ENCODE measurements around the gene GLP2R. TPM values are rescaled to one million over a fixed set of nuclear protein-coding genes. Genes with fewer than 3 reads are reported as not detected.

Gene GLP2R
- total and polyA plus RNA-seq, 2 experiments from 2014 or later: not detected

GRCh38 chr17:9854255-9854654 is 28.5 kb downstream of the GLP2R start:
- Histone ChIP-seq H3K27me3 (ENCODE audit: insufficient read depth) (no peaks in the 10 kb centered on the region), H3K27ac (ENCODE audit: low read depth) (no peak overlapping the region), H3K4me2 (no peak overlapping the region), H3F3A (replicated peaks; ENCODE audit: low read depth) (no peaks in the 10 kb centered on the region), H4K20me1 (replicated peaks; ENCODE audit: insufficient read depth) (no peaks in the 10 kb centered on the region), H3K9me2 (ENCODE audit: insufficient read depth) (peaks cover 9% of the 10 kb centered on the region; the same call in 1 of the 2 replicates), H3K4me1 (ENCODE audit: insufficient read depth) (no peaks in the 10 kb centered on the region), H3K36me3 (ENCODE audit: insufficient read depth) (no peaks in the 10 kb centered on the region), H2AFZ (no peak overlapping the region), H3K79me2 (replicated peaks; ENCODE audit: insufficient read depth) (no peaks in the 10 kb centered on the region), H3K4me3 (no peak overlapping the region)
- ATAC-seq (no peak), DNase-seq (ENCODE audit: low spot score) (no peak)
- H3K27me3 Mint-ChIP-seq (ENCODE audit: insufficient read depth, low read depth, poor library complexity): peaks cover 2% of the 10 kb centered on the region
- no peak overlapping the region for H3K27ac Mint-ChIP-seq
- TF ChIP-seq CTCF (conservative IDR thresholded peaks at IDR 0.05; ENCODE audit: low read depth in 2 of 2) (no peak), POLR2AphosphoS5 (IDR thresholded peaks at IDR 0.05; ENCODE audit: low read depth) (no peak), ZNF114 (CRISPR knock-in tag; IDR thresholded peaks at IDR 0.05) (no peak), CREB1 (CRISPR knock-in tag; IDR thresholded peaks at IDR 0.05; ENCODE audit: low read depth) (no peak), EZH2phosphoT487 (IDR thresholded peaks at IDR 0.05; ENCODE audit: unreplicated experiment) (no peak), ZNF331 (CRISPR knock-in tag; IDR thresholded peaks at IDR 0.05; ENCODE audit: low read depth) (no peak), EZH2 (IDR thresholded peaks at IDR 0.05; ENCODE audit: low read depth, unreplicated experiment) (no peak), STAT1 (IDR thresholded peaks at IDR 0.05; ENCODE audit: unreplicated experiment) (no peak)
- TF ChIP-seq, protein P1, sequence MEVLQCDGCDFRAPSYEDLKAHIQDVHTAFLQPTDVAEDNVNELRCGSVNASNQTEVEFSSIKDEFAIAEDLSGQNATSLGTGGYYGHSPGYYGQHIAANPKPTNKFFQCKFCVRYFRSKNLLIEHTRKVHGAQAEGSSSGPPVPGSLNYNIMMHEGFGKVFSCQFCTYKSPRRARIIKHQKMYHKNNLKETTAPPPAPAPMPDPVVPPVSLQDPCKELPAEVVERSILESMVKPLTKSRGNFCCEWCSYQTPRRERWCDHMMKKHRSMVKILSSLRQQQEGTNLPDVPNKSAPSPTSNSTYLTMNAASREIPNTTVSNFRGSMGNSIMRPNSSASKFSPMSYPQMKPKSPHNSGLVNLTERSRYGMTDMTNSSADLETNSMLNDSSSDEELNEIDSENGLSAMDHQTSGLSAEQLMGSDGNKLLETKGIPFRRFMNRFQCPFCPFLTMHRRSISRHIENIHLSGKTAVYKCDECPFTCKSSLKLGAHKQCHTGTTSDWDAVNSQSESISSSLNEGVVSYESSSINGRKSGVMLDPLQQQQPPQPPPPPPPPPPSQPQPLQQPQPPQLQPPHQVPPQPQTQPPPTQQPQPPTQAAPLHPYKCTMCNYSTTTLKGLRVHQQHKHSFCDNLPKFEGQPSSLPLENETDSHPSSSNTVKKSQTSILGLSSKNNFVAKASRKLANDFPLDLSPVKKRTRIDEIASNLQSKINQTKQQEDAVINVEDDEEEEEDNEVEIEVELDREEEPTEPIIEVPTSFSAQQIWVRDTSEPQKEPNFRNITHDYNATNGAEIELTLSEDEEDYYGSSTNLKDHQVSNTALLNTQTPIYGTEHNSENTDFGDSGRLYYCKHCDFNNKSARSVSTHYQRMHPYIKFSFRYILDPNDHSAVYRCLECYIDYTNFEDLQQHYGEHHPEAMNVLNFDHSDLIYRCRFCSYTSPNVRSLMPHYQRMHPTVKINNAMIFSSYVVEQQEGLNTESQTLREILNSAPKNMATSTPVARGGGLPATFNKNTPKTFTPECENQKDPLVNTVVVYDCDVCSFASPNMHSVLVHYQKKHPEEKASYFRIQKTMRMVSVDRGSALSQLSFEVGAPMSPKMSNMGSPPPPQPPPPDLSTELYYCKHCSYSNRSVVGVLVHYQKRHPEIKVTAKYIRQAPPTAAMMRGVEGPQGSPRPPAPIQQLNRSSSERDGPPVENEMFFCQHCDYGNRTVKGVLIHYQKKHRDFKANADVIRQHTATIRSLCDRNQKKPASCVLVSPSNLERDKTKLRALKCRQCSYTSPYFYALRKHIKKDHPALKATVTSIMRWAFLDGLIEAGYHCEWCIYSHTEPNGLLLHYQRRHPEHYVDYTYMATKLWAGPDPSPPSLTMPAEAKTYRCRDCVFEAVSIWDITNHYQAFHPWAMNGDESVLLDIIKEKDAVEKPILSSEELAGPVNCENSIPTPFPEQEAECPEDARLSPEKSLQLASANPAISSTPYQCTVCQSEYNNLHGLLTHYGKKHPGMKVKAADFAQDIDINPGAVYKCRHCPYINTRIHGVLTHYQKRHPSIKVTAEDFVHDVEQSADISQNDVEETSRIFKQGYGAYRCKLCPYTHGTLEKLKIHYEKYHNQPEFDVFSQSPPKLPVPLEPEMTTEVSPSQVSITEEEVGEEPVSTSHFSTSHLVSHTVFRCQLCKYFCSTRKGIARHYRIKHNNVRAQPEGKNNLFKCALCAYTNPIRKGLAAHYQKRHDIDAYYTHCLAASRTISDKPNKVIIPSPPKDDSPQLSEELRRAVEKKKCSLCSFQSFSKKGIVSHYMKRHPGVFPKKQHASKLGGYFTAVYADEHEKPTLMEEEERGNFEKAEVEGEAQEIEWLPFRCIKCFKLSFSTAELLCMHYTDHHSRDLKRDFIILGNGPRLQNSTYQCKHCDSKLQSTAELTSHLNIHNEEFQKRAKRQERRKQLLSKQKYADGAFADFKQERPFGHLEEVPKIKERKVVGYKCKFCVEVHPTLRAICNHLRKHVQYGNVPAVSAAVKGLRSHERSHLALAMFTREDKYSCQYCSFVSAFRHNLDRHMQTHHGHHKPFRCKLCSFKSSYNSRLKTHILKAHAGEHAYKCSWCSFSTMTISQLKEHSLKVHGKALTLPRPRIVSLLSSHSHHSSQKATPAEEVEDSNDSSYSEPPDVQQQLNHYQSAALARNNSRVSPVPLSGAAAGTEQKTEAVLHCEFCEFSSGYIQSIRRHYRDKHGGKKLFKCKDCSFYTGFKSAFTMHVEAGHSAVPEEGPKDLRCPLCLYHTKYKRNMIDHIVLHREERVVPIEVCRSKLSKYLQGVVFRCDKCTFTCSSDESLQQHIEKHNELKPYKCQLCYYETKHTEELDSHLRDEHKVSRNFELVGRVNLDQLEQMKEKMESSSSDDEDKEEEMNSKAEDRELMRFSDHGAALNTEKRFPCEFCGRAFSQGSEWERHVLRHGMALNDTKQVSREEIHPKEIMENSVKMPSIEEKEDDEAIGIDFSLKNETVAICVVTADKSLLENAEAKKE (CRISPR knock-in tag; IDR thresholded peaks at IDR 0.05): no peak
- TF ChIP-seq, protein P2, sequence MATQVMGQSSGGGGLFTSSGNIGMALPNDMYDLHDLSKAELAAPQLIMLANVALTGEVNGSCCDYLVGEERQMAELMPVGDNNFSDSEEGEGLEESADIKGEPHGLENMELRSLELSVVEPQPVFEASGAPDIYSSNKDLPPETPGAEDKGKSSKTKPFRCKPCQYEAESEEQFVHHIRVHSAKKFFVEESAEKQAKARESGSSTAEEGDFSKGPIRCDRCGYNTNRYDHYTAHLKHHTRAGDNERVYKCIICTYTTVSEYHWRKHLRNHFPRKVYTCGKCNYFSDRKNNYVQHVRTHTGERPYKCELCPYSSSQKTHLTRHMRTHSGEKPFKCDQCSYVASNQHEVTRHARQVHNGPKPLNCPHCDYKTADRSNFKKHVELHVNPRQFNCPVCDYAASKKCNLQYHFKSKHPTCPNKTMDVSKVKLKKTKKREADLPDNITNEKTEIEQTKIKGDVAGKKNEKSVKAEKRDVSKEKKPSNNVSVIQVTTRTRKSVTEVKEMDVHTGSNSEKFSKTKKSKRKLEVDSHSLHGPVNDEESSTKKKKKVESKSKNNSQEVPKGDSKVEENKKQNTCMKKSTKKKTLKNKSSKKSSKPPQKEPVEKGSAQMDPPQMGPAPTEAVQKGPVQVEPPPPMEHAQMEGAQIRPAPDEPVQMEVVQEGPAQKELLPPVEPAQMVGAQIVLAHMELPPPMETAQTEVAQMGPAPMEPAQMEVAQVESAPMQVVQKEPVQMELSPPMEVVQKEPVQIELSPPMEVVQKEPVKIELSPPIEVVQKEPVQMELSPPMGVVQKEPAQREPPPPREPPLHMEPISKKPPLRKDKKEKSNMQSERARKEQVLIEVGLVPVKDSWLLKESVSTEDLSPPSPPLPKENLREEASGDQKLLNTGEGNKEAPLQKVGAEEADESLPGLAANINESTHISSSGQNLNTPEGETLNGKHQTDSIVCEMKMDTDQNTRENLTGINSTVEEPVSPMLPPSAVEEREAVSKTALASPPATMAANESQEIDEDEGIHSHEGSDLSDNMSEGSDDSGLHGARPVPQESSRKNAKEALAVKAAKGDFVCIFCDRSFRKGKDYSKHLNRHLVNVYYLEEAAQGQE (IDR thresholded peaks at IDR 0.05; ENCODE audit: unreplicated experiment): no peak
- no peaks in the 10 kb centered on the region for H3K36me3 Mint-ChIP-seq (ENCODE audit: low read depth)
- H3K4me3 Mint-ChIP-seq: no peak overlapping the region
- no peaks in the 10 kb centered on the region for H3K4me1 Mint-ChIP-seq
- H3K9me3 Mint-ChIP-seq: peaks cover 11% of the 10 kb centered on the region; the same call in 2 of the 3 replicates
